HepG2 (cell line): ENCODE data around the gene TMEM132D. TPM values are rescaled to one million over a fixed set of nuclear protein-coding genes. Genes with fewer than 3 reads are reported as not detected.

Experiments used
- ATAC-seq: fragments of 200-7000 bp; cut with Tn5 transposase; 3 replicates; pipeline ENCODE4 v1.9.1; 2020; ENCODE audit warnings: mild to moderate bottlenecking, moderate library complexity
- BruUV-seq: library from RNA; stranded (reverse); fragments of 400-500 nt; replicated peaks from 2 replicates; lab custom pipeline; 2021; lab: Mats Ljungman, UMichigan
- CTCF ChIA-PET: fragments of 300-600 bp; formaldehyde crosslinking; extraction: SDS; loops from one replicate; lab custom pipeline; 2021; ENCODE audit warnings: low total read pairs, inconsistent platforms, low intra/inter-chr PET ratio; lab: Yijun Ruan, JAX
- POLR2A ChIA-PET: fragments of 350-600 bp; sonication (Branson Sonifier 250); formaldehyde crosslinking; loops from one replicate; lab custom pipeline; 2020; ENCODE audit warnings: antibody characterized with exemption, inconsistent platforms; lab: Yijun Ruan, JAX
- DNase-seq: peaks from one replicate; pipeline ENCODE4 v3.0.0-alpha.2; 2015; ENCODE audit warnings: low spot score
- FAIRE-seq: peaks from 3 replicates; lab custom pipeline; 2011; peaks lifted over from hg19 to GRCh38; lab: Jason Lieb, UNC
- H2AFZ ChIP-seq: one replicate; pipeline ENCODE4 v1.6.1; 2011; ENCODE audit warnings: low read length, inconsistent platforms
- H3K27ac ChIP-seq: fragments of 300-600 bp; 3 replicates; pipeline ENCODE4 v1.8.0; 2011; ENCODE audit warnings: mixed run types, mild to moderate bottlenecking, mixed read lengths, low read length, inconsistent platforms; ENCODE audit not compliant: insufficient read depth; ENCODE audit errors: extremely low read length
- H3K27me3 ChIP-seq, 2 experiments: fragments of 200-600 bp in 1 of 2; 2 replicates in 1 of 2; 3 replicates in 1 of 2; pipeline versions ENCODE4 v1.6.0 to v1.8.0; 2011; ENCODE audit warnings: low read length in 2 of 2, mild to moderate bottlenecking in 2 of 2, moderate library complexity in 2 of 2, inconsistent platforms in 1 of 2; ENCODE audit not compliant: insufficient read depth in 2 of 2, control insufficient read depth in 1 of 2
- H3K36me3 ChIP-seq, 2 experiments: fragments of 200-600 bp in 1 of 2; replicated peaks in 1 of 2; 2 replicates in 1 of 2; 3 replicates in 1 of 2; pipeline versions ENCODE4 v1.5.1 to v1.8.0; 2011; ENCODE audit warnings: low read length in 2 of 2, inconsistent platforms in 1 of 2; ENCODE audit not compliant: insufficient read depth in 2 of 2, control insufficient read depth in 1 of 2
- H3K4me1 ChIP-seq: 2 replicates; pipeline ENCODE4 v1.5.1; 2012; ENCODE audit warnings: low read length, inconsistent platforms; ENCODE audit not compliant: insufficient read depth
- H3K4me2 ChIP-seq: 2 replicates; pipeline ENCODE4 v1.6.0; 2011; ENCODE audit warnings: low read depth, low read length, inconsistent platforms
- H3K4me3 ChIP-seq, 3 experiments: fragments of 200-600 bp in 1 of 3; sonication (generic), shearing (Covaris generic) in 1 of 3; replicated peaks in 1 of 3; 2 replicates each; pipeline ENCODE4 v1.5.1; 2011 to 2016; ENCODE audit warnings: low read length in 3 of 3, inconsistent platforms in 2 of 3, low read depth in 2 of 3, mild to moderate bottlenecking in 2 of 3, control low read depth in 1 of 3, mixed read lengths in 1 of 3; ENCODE audit not compliant: insufficient read depth in 1 of 3
- H3K79me2 ChIP-seq: one replicate; pipeline ENCODE4 v1.6.1; 2011; ENCODE audit warnings: low read length, inconsistent platforms; ENCODE audit not compliant: insufficient read depth
- H3K9ac ChIP-seq: 2 replicates; pipeline ENCODE4 v1.6.0; 2011; ENCODE audit warnings: mild to moderate bottlenecking, low read depth, low read length, inconsistent platforms; ENCODE audit not compliant: insufficient read depth
- H3K9me3 ChIP-seq: 2 replicates; pipeline ENCODE4 v1.5.1; 2012; ENCODE audit warnings: mild to moderate bottlenecking, low read length
- H4K20me1 ChIP-seq: 2 replicates; pipeline ENCODE4 v1.6.0; 2011; ENCODE audit warnings: inconsistent platforms, mild to moderate bottlenecking, low read length, moderate library complexity; ENCODE audit not compliant: insufficient read depth
- EZH2 ChIP-seq: conservative IDR thresholded peaks from 2 replicates; pipeline ENCODE4 v1.6.1; 2012; ENCODE audit warnings: mild to moderate bottlenecking, low read depth, low read length, moderate library complexity
- FOXA1 ChIP-seq, 2 experiments: fragments of 450-650 bp in 1 of 2; sonication (generic) in 1 of 2; formaldehyde crosslinking in 1 of 2; IDR thresholded peaks; 2 replicates each; pipeline versions ENCODE4 v1.4.0 to v1.6.1; 2016 to 2020; ENCODE audit warnings: missing genetic modification reagents in 1 of 2
- GZF1 ChIP-seq: sonication (generic); formaldehyde crosslinking; IDR thresholded peaks from 2 replicates; pipeline ENCODE4 v1.5.1; 2020; ENCODE audit warnings: mild to moderate bottlenecking, missing genetic modification reagents
- NBN ChIP-seq: fragments of 450-650 bp; conservative IDR thresholded peaks from 2 replicates; pipeline ENCODE4 v1.6.1; 2017
- SP2 ChIP-seq: sonication (generic); formaldehyde crosslinking; IDR thresholded peaks from 2 replicates; pipeline ENCODE4 v1.5.1; 2020; ENCODE audit warnings: mild to moderate bottlenecking, missing genetic modification reagents
- ZNF331 ChIP-seq: sonication (generic); formaldehyde crosslinking; IDR thresholded peaks from 2 replicates; pipeline ENCODE4 v1.4.0; 2020; ENCODE audit warnings: missing genetic modification reagents
- WGBS: methylation state at CpG from one replicate; pipeline ENCODE4 v1.1.6; 2017; ENCODE audit warnings: low lambda C conversion rate; 5-methylcytosine and 5-hydroxymethylcytosine counted together
- in situ Hi-C: cut with HindIII; loops from 2 replicates; pipeline ENCODE4 v1.10.0; 2017; ENCODE audit warnings: low pct_unique_long_range_greater_than_20kb; ENCODE audit not compliant: extremely low pct_ligation_motif_present
- intact Hi-C: fragments of 100-400 bp; cut with micrococcal nuclease; formaldehyde crosslinking; loops from one replicate; pipeline ENCODE4 v1.10.0; 2022; ENCODE audit not compliant: unreplicated experiment
- polyA plus RNA-seq, 8 experiments: library from polyadenylated mRNA; depleted of rRNA in 3 of 8; stranded (reverse) in 7 of 8; unstranded in 1 of 8; fragments of >200 nt; fragmentation: Illumina TruSeq in 4 of 8; extraction: Trizol in 4 of 8; gene quantifications; 2 replicates each; pipeline versions ENCODE4 v1.2.1 to v1.2.3, GENCODE V29; 2011 to 2016; ENCODE audit warnings: low read depth in 4 of 8, missing spikeins in 1 of 8, mixed read lengths in 1 of 8; ENCODE audit not compliant: insufficient read depth in 1 of 8
- total RNA-seq, 5 experiments: library from RNA; depleted of rRNA; stranded (reverse); fragments of >200 nt; fragmentation: Illumina TruSeq; extraction: Trizol; gene quantifications; 2 replicates each; pipeline ENCODE4 v1.2.3, GENCODE V29; 2016; ENCODE audit warnings: low read depth in 1 of 5
- TF ChIP-seq, protein P1 (sequence below): IDR thresholded peaks from 2 replicates; pipeline ENCODE4 v1.6.1; 2016; ENCODE audit warnings: low read depth, missing genetic modification reagents, missing compliant biosample characterization
- TF ChIP-seq, protein P2 (sequence below): sonication (generic); formaldehyde crosslinking; IDR thresholded peaks from 2 replicates; pipeline ENCODE4 v1.8.0; 2022; ENCODE audit warnings: missing genetic modification reagents, mild to moderate bottlenecking, borderline replicate concordance
- TF ChIP-seq, protein P3 (sequence below): IDR thresholded peaks from 2 replicates; pipeline ENCODE4 v1.6.1; 2016; ENCODE audit warnings: low read depth

TMEM132D gene
- total and polyA plus RNA-seq, 2 of the 13 experiments (the other 11 are each of a cell fraction or from before 2014, with no cell fraction given), result not detected

DNA sequence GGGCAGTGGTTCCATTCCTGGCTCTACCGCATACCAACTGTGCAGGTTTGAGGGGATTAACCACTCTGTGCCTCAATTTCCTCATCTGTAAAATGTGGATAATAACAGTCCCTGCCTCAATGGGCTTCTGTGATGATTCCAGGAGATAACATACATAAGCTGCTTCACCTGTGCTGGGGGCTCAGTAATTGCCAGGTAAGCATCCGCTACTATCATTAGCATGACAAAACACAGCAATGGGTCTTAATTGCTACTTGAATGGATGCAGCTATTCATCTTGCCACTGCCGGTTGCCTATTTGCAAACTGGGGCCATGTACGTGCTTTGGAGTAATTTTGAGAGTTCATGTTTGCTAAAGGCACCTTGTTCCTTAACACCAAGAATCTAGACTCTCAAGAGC, 132.6 kb downstream of the TMEM132D start (continued):
- TF ChIP-seq, protein P1, sequence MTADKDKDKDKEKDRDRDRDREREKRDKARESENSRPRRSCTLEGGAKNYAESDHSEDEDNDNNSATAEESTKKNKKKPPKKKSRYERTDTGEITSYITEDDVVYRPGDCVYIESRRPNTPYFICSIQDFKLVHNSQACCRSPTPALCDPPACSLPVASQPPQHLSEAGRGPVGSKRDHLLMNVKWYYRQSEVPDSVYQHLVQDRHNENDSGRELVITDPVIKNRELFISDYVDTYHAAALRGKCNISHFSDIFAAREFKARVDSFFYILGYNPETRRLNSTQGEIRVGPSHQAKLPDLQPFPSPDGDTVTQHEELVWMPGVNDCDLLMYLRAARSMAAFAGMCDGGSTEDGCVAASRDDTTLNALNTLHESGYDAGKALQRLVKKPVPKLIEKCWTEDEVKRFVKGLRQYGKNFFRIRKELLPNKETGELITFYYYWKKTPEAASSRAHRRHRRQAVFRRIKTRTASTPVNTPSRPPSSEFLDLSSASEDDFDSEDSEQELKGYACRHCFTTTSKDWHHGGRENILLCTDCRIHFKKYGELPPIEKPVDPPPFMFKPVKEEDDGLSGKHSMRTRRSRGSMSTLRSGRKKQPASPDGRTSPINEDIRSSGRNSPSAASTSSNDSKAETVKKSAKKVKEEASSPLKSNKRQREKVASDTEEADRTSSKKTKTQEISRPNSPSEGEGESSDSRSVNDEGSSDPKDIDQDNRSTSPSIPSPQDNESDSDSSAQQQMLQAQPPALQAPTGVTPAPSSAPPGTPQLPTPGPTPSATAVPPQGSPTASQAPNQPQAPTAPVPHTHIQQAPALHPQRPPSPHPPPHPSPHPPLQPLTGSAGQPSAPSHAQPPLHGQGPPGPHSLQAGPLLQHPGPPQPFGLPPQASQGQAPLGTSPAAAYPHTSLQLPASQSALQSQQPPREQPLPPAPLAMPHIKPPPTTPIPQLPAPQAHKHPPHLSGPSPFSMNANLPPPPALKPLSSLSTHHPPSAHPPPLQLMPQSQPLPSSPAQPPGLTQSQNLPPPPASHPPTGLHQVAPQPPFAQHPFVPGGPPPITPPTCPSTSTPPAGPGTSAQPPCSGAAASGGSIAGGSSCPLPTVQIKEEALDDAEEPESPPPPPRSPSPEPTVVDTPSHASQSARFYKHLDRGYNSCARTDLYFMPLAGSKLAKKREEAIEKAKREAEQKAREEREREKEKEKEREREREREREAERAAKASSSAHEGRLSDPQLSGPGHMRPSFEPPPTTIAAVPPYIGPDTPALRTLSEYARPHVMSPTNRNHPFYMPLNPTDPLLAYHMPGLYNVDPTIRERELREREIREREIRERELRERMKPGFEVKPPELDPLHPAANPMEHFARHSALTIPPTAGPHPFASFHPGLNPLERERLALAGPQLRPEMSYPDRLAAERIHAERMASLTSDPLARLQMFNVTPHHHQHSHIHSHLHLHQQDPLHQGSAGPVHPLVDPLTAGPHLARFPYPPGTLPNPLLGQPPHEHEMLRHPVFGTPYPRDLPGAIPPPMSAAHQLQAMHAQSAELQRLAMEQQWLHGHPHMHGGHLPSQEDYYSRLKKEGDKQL (CRISPR knock-in tag), result no peak
- TF ChIP-seq, protein P2, sequence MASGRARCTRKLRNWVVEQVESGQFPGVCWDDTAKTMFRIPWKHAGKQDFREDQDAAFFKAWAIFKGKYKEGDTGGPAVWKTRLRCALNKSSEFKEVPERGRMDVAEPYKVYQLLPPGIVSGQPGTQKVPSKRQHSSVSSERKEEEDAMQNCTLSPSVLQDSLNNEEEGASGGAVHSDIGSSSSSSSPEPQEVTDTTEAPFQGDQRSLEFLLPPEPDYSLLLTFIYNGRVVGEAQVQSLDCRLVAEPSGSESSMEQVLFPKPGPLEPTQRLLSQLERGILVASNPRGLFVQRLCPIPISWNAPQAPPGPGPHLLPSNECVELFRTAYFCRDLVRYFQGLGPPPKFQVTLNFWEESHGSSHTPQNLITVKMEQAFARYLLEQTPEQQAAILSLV (CRISPR knock-in tag), result no peak
- TF ChIP-seq FOXA1 (IDR thresholded peaks at IDR 0.05) (no peak), FOXA1 (CRISPR knock-in tag; IDR thresholded peaks at IDR 0.05) (no peak), EZH2 (no peak), NBN (no peak)

DNA sequence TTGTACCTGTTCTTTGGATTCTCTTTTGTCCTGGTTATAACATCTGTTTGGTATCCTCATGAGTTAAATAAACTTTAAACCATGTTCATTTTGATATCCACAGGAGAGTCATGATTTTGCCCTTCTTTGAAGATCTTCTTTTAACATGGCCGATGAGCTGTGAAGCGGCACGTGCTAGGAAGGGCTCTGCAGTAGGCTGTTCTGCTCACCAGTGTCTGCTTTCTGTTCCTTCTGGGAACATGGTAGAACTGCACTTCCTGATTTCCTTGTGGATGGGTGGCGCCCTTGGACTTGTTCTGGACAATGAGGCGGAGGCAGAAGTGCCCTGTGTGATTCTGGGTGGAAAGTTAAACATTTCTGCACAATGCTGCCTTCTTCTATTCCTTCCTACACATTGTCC, 138.1 kb downstream of the TMEM132D start:
- no peak for ATAC-seq
- WGBS, result 54% methylated on average over 5 of the region's 5 CpGs
- no peak for DNase-seq
- ChIA-PET POLR2A (no interaction called here), CTCF (no interaction called here)
- intact Hi-C loops, result no loop called here
- Histone ChIP-seq H3K4me3 (no peak overlapping the region), H2AFZ (no peak overlapping the region), H3K79me2 (no peaks in the 10 kb centered on the region), H3K27me3 (no peaks in the 10 kb centered on the region; a peak in 1 of 5 replicates), H3K4me1 (no peaks in the 10 kb centered on the region), H4K20me1 (no peaks in the 10 kb centered on the region), H3K9me3 (peaks cover 34% of the 10 kb centered on the region), H3K27ac (no peak overlapping the region), H3K9ac (no peak overlapping the region), H3K4me2 (no peak overlapping the region), H3K36me3 (no peaks in the 10 kb centered on the region)
- in situ Hi-C loops, result no loop called here
- FAIRE-seq, result no peak
- BruUV-seq, result no TSS peak
- TF ChIP-seq GZF1 (CRISPR knock-in tag) (no peak), SP2 (CRISPR knock-in tag) (no peak), ZNF331 (CRISPR knock-in tag) (peak; percentile 98)
- TF ChIP-seq, protein P3, sequence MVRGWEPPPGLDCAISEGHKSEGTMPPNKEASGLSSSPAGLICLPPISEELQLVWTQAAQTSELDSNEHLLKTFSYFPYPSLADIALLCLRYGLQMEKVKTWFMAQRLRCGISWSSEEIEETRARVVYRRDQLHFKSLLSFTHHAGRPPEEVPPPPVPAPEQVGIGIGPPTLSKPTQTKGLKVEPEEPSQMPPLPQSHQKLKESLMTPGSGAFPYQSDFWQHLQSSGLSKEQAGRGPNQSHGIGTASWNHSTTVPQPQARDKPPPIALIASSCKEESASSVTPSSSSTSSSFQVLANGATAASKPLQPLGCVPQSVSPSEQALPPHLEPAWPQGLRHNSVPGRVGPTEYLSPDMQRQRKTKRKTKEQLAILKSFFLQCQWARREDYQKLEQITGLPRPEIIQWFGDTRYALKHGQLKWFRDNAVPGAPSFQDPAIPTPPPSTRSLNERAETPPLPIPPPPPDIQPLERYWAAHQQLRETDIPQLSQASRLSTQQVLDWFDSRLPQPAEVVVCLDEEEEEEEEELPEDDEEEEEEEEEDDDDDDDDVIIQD (CRISPR knock-in tag), result no peak
